GM18520 (cell line): ENCODE data around the gene CCL11.
"Not testable (repeated sequence)": the region's sequence is repeated elsewhere in the genome, so short reads cannot be mapped to it uniquely, and the experiment has no call there.

Source experiments
- ATAC-seq: cut with Tn5 transposase; IDR thresholded peaks from one replicate; pipeline ENCODE4 v1.9.1; 2021; ENCODE audit not compliant: unreplicated experiment

Gene CCL11

GRCh38 chr17:34306466-34306865 is 20.9 kb downstream of the CCL11 start:
- no peak for ATAC-seq

- ATAC-seq = no peak
These were observed 21.6 kb downstream of the CCL11 start for GRCh38 chr17:34307110-34307509.

GRCh38 chr17:34308371-34308770 is 22.8 kb downstream of the CCL11 start:
- no peak for ATAC-seq

GRCh38 chr17:34311291-34311690 is 25.7 kb downstream of the CCL11 start:
- ATAC-seq = no peak

- no peak for ATAC-seq
These were observed 26.5 kb downstream of the CCL11 start for GRCh38 chr17:34312080-34312479.

- no peak for ATAC-seq
These were observed 27.6 kb downstream of the CCL11 start for GRCh38 chr17:34313164-34313563.

GRCh38 chr17:34314279-34314678 is 28.7 kb downstream of the CCL11 start:
- ATAC-seq = no peak

GRCh38 chr17:34318474-34318873 is 32.9 kb downstream of the CCL11 start:
- ATAC-seq = no peak

GRCh38 chr17:34319039-34319483 is 33.5 kb downstream of the CCL11 start, which contains the start of gene CCL8:
CCL8 (plus strand) TSS chr17:34319435; CDS start chr17:34319502, 67 bp downstream.
- no peak for ATAC-seq

GRCh38 chr17:34321964-34322363 is 36.4 kb downstream of the CCL11 start:
- ATAC-seq = no peak

GRCh38 chr17:34327580-34327979 is 42.0 kb downstream of the CCL11 start:
- not testable (repeated sequence) for ATAC-seq

- ATAC-seq = no peak
These were observed 52.2 kb downstream of the CCL11 start for GRCh38 chr17:34337701-34338100.
